Measurements from ENCODE around the gene SCN9A. TPM values are rescaled to one million over a fixed set of nuclear protein-coding genes. Genes with fewer than 3 reads are reported as not detected.
"Not testable (repeated sequence)": the region's sequence is repeated elsewhere in the genome, so short reads cannot be mapped to it uniquely, and the experiment has no call there.

Gene SCN9A
- total RNA-seq, 6 donors from 2014 or later: 5.8 to 24.1 (median 9.8) TPM

DNA sequence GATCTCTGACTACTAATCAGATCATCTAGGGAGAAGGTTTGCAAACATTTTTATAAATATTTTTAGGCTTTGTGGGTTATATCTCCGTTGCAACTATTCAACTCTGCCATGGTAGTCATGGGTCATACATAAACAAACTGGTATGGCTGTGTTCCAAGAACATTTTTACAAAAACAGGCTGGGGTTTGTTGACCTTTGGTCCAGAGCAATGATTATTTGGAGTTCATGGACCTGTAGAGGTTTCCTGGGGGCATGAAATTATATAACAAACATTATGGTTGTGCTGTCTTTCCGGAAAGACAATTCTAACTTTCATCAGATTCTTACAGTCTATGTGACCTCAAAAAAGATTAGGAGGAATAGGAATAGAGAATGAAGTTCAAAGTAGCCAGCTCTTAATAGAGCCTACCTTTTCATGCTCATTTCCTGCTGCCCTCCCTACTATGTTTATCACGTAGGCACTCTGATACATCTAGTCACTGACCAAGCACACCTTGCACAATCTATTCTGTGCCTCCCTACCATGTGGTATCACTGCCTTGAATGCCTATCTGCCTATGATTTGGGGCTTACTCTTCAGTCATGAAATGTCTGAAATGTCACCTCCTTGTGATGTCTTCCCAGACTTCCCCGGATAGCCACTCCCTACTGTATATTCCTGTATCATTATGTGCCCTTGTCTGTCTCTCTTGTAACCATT lies 145.6 kb downstream of the SCN9A start:
- TF ChIP-seq POLR2A (IDR thresholded peaks at IDR 0.05) (no peak), POLR2AphosphoS5 (IDR thresholded peaks at IDR 0.05) (no peak), EP300 (IDR thresholded peaks at IDR 0.05) (no peak)
- TF ChIP-seq, protein P1, sequence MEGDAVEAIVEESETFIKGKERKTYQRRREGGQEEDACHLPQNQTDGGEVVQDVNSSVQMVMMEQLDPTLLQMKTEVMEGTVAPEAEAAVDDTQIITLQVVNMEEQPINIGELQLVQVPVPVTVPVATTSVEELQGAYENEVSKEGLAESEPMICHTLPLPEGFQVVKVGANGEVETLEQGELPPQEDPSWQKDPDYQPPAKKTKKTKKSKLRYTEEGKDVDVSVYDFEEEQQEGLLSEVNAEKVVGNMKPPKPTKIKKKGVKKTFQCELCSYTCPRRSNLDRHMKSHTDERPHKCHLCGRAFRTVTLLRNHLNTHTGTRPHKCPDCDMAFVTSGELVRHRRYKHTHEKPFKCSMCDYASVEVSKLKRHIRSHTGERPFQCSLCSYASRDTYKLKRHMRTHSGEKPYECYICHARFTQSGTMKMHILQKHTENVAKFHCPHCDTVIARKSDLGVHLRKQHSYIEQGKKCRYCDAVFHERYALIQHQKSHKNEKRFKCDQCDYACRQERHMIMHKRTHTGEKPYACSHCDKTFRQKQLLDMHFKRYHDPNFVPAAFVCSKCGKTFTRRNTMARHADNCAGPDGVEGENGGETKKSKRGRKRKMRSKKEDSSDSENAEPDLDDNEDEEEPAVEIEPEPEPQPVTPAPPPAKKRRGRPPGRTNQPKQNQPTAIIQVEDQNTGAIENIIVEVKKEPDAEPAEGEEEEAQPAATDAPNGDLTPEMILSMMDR (IDR thresholded peaks at IDR 0.05): no peak
- 52 to 53% methylated on average over 4 of the region's 4 CpGs for WGBS, 2 donors
- H3K27ac ChIP-seq: peak overlapping the region in 2 of 4 donors; percentile 30 to 58
- H3K27me3 ChIP-seq: no peaks in the 10 kb centered on the region
- H3K9me3 ChIP-seq: no peaks in the 10 kb centered on the region
- H3K4me3 ChIP-seq: no peak overlapping the region
- H3K36me3 ChIP-seq: no peaks in the 10 kb centered on the region
- DNase-seq (no peak), ATAC-seq (ENCODE audit: low FRiP score in 2 of 2) (peak; percentile 36 to 73)
- H3K4me1 ChIP-seq: peaks cover 0 to 16% (median 2%) of the 10 kb centered on the region in 4 donors

DNA sequence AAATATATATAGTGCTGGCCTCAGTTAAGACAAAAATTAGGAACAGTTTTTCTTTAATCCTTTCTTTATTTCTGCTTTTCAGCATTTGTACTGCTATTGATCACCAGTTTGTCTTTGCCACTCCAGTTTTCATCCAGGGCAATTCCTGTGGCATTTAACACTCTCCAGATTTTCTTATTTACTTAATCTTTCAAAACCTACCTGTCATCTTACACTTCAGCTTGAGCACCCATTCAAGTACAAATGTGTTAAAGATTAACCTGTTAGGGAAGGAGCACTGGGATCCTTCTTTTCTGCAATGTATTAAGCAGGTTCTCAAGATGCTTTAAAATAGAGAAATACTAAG lies 146.1 kb downstream of the SCN9A start:
- Histone ChIP-seq H3K27ac (no peak overlapping the region), H3K4me3 (no peak overlapping the region), H3K9me3 (no peaks in the 10 kb centered on the region), H3K36me3 (no peaks in the 10 kb centered on the region), H3K4me1 (peaks cover 0 to 16% (median 2%) of the 10 kb centered on the region in 4 donors), H3K27me3 (no peaks in the 10 kb centered on the region)
- ATAC-seq (ENCODE audit: low FRiP score in 2 of 2): peak; percentile 40 to 46
- TF ChIP-seq POLR2A (IDR thresholded peaks at IDR 0.05) (no peak), EP300 (IDR thresholded peaks at IDR 0.05) (peak in 1 of 4 donors; percentile 41), POLR2AphosphoS5 (IDR thresholded peaks at IDR 0.05) (no peak)
- no peak for DNase-seq

DNA sequence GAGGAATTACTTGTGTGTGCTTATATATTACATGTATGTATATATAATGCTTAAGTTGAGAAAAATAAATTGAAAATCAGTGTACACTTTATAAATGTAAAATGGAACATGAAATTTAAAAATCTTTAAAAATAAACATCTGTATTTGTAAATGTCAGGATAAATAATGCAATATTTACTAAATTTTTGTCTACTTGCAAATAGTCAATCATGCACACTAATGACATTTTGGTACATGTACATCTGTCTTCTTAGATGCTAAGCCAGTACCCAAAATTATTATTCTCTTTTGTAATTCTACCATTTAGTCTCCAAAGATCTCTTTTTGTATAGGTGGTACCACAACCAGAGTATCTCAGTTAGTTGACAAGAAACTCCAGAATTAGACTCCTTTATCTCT lies 151.5 kb downstream of the SCN9A start:
- TF ChIP-seq, protein P1 (IDR thresholded peaks at IDR 0.05): no peak
- TF ChIP-seq POLR2A (IDR thresholded peaks at IDR 0.05): no peak
- no peak for TF ChIP-seq POLR2AphosphoS5 (IDR thresholded peaks at IDR 0.05)
- no peak for TF ChIP-seq EP300 (IDR thresholded peaks at IDR 0.05)
- Histone ChIP-seq H3K4me1 (peaks cover 0 to 2% (median 0%) of the 10 kb centered on the region in 4 donors), H3K27ac (no peak overlapping the region), H3K9me3 (no peaks in the 10 kb centered on the region), H3K4me3 (no peak overlapping the region), H3K27me3 (no peaks in the 10 kb centered on the region), H3K36me3 (no peaks in the 10 kb centered on the region)
- DNase-seq (no peak), ATAC-seq (ENCODE audit: low FRiP score in 2 of 2) (no peak)

DNA sequence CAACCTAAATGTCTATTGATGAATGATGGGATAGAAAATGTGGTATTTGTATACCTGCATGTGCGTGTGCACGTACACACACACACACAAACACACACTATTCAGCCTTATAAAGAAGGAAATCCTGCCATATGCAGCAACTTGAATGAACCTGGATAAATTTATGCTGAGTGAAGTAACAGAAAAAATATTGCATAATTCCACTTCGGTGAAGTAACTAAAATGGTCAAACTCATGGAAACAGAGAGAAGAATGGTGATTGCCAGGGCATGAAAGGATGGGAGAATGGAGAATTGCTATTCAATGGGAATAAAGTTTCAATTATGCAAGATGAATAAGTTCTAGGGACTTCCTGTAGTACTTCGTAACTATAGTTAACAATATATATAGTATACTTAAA lies 152.4 kb downstream of the SCN9A start:
- Histone ChIP-seq H3K4me3 (no peak overlapping the region), H3K9me3 (no peaks in the 10 kb centered on the region), H3K4me1 (no peaks in the 10 kb centered on the region), H3K36me3 (no peaks in the 10 kb centered on the region), H3K27ac (no peak overlapping the region), H3K27me3 (no peaks in the 10 kb centered on the region)
- ATAC-seq (ENCODE audit: low FRiP score in 2 of 2) (no peak), DNase-seq (no peak)
- WGBS, 2 donors: 87 to 89% methylated on average over 4 of the region's 4 CpGs
- TF ChIP-seq POLR2AphosphoS5 (IDR thresholded peaks at IDR 0.05): no peak
- TF ChIP-seq, protein P1 (IDR thresholded peaks at IDR 0.05): no peak

DNA sequence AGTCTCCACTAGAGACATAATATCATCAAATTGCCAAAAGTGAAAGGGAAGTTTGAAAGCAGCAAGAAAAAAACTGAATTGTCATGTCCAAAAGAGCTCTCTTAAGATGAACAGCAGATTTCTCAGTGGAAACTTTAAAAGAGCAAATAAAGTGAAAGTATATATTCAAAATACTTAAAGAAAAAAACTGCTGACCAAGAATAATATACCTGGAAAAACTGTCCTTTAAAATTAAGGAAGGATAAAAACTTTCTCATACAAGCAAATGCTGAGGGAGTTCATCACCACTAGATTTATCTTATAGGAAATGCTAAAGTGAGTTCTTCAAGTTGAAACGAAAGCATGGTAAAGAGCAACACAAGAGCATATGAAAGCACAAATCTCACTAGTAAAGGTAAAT lies 164.7 kb downstream of the SCN9A start:
- 86 to 94% methylated on average over 1 of the region's 1 CpG for WGBS, 2 donors
- no peak overlapping the region for H3K27ac ChIP-seq
- peaks cover 0 to 10% (median 1%) of the 10 kb centered on the region in 4 donors for H3K9me3 ChIP-seq
- no peak overlapping the region for H3K4me3 ChIP-seq
- H3K4me1 ChIP-seq: no peaks in the 10 kb centered on the region
- H3K27me3 ChIP-seq: no peaks in the 10 kb centered on the region
- DNase-seq: no peak
- TF ChIP-seq POLR2AphosphoS5 (IDR thresholded peaks at IDR 0.05): no peak
- TF ChIP-seq EP300 (IDR thresholded peaks at IDR 0.05): no peak
- TF ChIP-seq POLR2A (IDR thresholded peaks at IDR 0.05): no peak
- TF ChIP-seq, protein P1 (IDR thresholded peaks at IDR 0.05): no peak
- no peaks in the 10 kb centered on the region for H3K36me3 ChIP-seq
- no peak for ATAC-seq (ENCODE audit: low FRiP score in 2 of 2)

DNA sequence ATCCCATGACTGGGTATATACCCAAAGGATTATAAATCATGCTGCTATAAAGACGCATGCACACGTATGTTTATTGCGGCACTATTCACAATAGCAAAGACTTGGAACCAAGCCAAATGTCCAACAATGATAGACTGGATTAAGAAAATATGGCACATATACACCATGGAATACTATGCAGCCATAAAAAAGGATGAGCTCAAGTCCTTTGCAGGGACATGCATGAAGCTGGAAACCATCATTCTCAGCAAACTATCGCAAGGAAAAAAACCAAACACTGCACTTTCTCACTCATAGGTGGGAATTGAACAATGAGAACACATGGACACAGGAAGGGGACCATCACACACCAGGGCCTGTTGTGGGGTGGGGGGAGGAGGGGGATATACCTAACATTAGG lies 165.8 kb downstream of the SCN9A start:
- WGBS, 2 donors: 93 to 97% methylated on average over 4 of the region's 4 CpGs
- not testable (repeated sequence) for H3K4me1 ChIP-seq; ATAC-seq (ENCODE audit: low FRiP score in 2 of 2)

DNA sequence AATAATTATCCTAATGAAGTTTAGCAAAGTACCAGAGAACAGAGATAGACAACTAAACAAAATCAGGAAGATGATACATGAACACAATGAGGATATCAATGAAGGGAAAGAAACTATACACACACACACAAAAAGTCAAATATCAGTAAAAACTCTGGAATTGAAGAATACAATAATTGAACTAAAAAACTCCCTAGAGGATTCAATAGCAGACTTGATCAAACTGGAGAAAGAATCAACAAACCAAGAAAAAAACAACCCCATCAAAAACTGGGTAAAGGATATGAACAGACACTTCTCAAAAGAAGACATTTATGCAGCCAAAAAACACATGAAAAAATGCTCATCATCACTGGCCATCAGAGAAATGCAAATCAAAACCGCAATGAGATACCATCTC lies 166.4 kb downstream of the SCN9A start:
- H3K27me3 ChIP-seq; ATAC-seq (ENCODE audit: low FRiP score in 2 of 2); H3K4me3 ChIP-seq; H3K36me3 ChIP-seq; H3K27ac ChIP-seq; DNase-seq; H3K4me1 ChIP-seq; H3K9me3 ChIP-seq: not testable (repeated sequence)
- WGBS, 2 donors: 100% methylated on average over 1 of the region's 1 CpG; no CpG with 5 or more reads in 1 of the 2 donors

More for the DNA sequence above, 165.8 kb downstream of the SCN9A start:
- not testable (repeated sequence) for H3K36me3 ChIP-seq, H3K27me3 ChIP-seq, H3K9me3 ChIP-seq, DNase-seq, H3K4me3 ChIP-seq, H3K27ac ChIP-seq

DNA sequence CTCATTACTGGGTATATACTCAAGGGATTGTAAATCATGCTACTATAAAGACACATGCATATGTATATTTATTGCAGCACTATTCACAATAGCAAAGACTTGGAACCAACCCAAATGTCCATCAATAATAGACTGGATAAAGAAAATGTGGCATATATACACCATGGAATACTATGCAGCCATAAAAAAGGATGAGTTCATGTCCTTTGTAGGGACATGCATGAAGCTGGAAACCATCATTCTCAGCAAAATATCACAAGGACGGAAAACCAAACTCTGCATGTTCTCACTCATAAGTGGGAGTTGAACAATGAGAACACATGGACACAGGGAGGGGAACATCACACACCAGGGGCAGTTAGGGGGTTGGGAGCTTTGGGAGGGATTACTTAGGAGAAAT lies 169.6 kb downstream of the SCN9A start:
- not testable (repeated sequence) for H3K4me1 ChIP-seq; H3K9me3 ChIP-seq; ATAC-seq (ENCODE audit: low FRiP score in 2 of 2); H3K4me3 ChIP-seq; H3K27me3 ChIP-seq; DNase-seq; H3K36me3 ChIP-seq; H3K27ac ChIP-seq
- 88 to 95% methylated on average over 1 of the region's 1 CpG for WGBS, 2 donors

All from upper lobe of left lung (tissue), 6 donors.